Kidney epithelial cell (primary cell): ENCODE data around the gene HNF1B. TPM values are rescaled to one million over a fixed set of nuclear protein-coding genes. Genes with fewer than 3 reads are reported as not detected.

Experiments
- DNase-seq: peaks from one replicate; pipeline ENCODE4 v3.0.0-alpha.2; 2010; ENCODE audit warnings: low read depth
- H3K27me3 ChIP-seq: 2 replicates; pipeline ENCODE4 v1.6.0; 2011; ENCODE audit warnings: low read length; ENCODE audit not compliant: control insufficient read depth, insufficient read depth
- H3K36me3 ChIP-seq: 2 replicates; pipeline ENCODE4 v1.5.1; 2011; ENCODE audit warnings: low read length; ENCODE audit not compliant: control insufficient read depth, insufficient read depth
- H3K4me3 ChIP-seq: 2 replicates; pipeline ENCODE4 v1.5.1; 2011; ENCODE audit warnings: low read depth, mild to moderate bottlenecking, control low read depth, low read length
- CTCF ChIP-seq: IDR thresholded peaks from 2 replicates; pipeline ENCODE4 v1.5.1; 2011; ENCODE audit warnings: mild to moderate bottlenecking, moderate library complexity, low read length, control low read depth, inconsistent platforms; ENCODE audit not compliant: insufficient read depth, poor library complexity, severe bottlenecking
- total RNA-seq: library from RNA; depleted of rRNA; stranded (reverse); fragments of >200 nt; gene quantifications from 2 replicates; pipeline ENCODE4 v1.2.3, GENCODE V29; 2015

Gene HNF1B
- total RNA-seq, 1 donor from 2014 or later = 15.1 TPM

DNA sequence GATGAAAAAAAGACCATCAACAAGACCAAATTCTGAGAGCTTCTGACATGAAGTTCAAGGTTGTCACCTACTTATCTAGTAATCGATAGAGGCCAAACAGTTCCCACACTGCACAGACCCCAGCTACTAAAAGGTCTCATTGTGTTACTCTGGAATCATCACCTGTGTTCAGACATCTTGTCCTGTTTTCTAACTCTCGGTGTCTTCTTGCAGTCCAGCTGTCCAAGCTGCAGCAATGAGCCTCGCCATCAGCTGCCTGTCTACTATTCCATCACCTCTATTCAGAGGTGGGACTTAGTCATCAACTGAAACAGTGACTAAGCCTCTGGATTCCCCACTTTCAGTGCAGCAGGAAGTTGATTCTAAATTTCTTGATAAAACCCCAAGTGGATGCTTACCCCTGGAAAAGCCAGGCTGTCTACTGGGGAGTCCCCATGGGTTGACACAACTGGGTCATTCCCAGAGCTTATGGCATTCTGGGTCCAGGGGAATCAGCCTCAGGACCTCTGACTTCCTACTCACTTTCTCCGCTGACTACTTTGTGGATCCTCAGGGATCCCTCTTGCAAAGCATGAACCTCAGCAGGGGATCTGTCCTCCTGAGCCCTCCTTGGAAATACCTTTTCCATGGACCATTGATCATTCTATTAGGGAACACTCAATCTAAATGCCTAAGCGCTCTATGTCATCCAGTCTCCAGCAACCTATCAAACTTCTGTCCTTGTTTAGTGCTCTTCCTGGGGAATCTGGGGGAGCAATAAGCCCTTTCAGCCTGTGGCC, 46.5 kb downstream of the HNF1B start:
- no peak for DNase-seq
- Histone ChIP-seq H3K36me3 (peaks cover 16% of the 10 kb centered on the region), H3K4me3 (no peak overlapping the region), H3K27me3 (no peaks in the 10 kb centered on the region)
- no peak for TF ChIP-seq CTCF

DNA sequence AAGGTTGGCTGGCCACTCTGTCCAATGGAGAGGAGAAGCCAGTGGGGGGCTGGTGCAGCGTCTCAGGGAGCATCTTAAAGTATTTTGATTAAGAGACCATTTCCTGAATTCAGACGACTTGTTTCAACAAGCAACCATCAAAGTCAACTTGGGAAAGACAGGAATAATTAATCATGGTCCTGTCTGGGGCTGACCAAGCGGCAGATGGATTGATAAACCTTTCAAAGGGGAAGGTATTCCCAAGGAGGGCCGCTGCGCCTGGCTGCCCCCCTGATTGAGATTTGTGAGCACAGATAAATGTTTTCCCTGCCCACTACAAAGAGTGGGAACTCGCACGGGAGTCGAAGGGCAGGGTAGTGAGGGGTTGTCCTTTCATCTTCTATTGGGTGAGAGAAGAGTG, 47.5 kb downstream of the HNF1B start:
- Histone ChIP-seq H3K36me3 (peaks cover 16% of the 10 kb centered on the region), H3K27me3 (no peaks in the 10 kb centered on the region), H3K4me3 (no peak overlapping the region)
- TF ChIP-seq CTCF = no peak
- DNase-seq = no peak

DNA sequence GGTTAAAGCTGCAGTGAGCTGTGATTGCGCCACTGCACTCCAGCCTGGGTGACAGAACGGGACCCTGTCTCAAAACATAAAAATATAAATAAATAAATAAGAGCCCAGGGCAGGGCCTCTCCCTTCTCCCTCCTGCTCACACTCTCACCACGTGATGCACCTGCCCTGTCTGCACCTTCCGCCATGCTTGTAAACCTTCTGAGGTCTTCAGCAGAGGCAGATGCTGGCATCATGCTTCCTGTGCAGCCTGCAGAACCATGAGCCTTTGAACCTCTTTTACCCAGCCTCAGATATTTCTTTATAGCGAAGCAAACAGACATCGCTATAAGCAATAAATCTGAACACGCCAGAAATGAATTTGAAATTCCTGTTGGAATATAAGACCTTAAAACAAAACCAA, 48.5 kb downstream of the HNF1B start:
- TF ChIP-seq CTCF = no peak
- no peaks in the 10 kb centered on the region for H3K27me3 ChIP-seq
- no peak for DNase-seq
- peaks cover 16% of the 10 kb centered on the region for H3K36me3 ChIP-seq
- H3K4me3 ChIP-seq = no peak overlapping the region

- TF ChIP-seq CTCF = no peak
- peaks cover 15% of the 10 kb centered on the region for H3K36me3 ChIP-seq
- no peak overlapping the region for H3K4me3 ChIP-seq
- DNase-seq = no peak
- H3K27me3 ChIP-seq = no peaks in the 10 kb centered on the region
Measured at GRCh38 chr17:37695726-37696125, 49.1 kb downstream of the HNF1B start.

DNA sequence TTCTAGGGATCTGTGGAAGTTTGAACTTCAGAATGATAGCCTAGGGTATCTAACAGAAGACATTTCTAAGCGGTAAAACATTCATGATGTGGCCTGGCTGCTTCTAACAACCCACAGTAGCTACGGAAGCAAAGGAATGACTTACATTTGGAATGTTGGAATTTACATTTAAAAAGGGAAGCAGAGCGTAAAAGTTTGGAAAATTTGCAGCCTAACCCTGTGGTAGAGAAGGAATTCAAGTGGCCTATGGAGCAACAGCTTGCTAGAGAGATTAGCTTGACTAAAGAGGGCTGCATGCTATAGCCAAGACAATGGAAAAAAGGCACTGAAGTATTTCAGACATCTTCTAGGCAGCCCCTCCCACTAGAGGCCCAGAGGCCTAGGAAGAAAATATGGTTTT, 50.1 kb downstream of the HNF1B start:
- Histone ChIP-seq H3K27me3 (no peaks in the 10 kb centered on the region), H3K36me3 (peaks cover 15% of the 10 kb centered on the region), H3K4me3 (no peak overlapping the region)
- DNase-seq = no peak
- TF ChIP-seq CTCF = no peak

DNA sequence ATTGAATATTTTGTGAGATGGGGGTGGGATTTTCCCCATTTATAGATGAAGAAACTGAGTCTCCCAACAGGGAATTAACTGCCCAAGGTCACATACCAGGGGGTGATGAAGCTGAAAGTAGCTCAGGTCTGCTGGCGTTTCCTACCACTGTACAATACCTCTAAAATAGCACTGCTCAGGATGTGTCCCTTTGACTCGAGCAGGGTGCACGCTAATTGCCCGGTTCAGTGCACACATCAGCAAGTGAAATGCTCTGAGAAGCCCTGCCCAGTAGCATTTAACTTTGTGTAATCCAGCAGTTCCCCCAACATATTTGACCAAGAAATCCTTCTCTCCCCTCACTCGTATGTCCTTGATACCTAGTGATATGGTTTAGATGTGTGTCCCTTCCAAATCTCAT, 51.5 kb downstream of the HNF1B start:
- no peak overlapping the region for H3K4me3 ChIP-seq
- peaks cover 13% of the 10 kb centered on the region for H3K36me3 ChIP-seq
- no peak for DNase-seq
- no peak for TF ChIP-seq CTCF
- H3K27me3 ChIP-seq = no peaks in the 10 kb centered on the region
